OCI-M1 (cell line): ENCODE measurements around the gene CLEC2L.

Experiments
- DNase-seq: peaks from one replicate; lab custom pipeline; 2025; lab: John Stamatoyannopoulos, UW

The CLEC2L gene

GRCh38 chr7:139557857-139558581, 34.5 kb downstream of the CLEC2L start:
- peak; percentile 7 for DNase-seq

- DNase-seq = no peak
Observed at GRCh38 chr7:139559364-139560105, 36.0 kb downstream of the CLEC2L start.

- DNase-seq = no peak
Observed at GRCh38 chr7:139560199-139560598, 36.7 kb downstream of the CLEC2L start.

- no peak for DNase-seq
Observed at GRCh38 chr7:139560678-139561077, 37.2 kb downstream of the CLEC2L start.

- DNase-seq = no peak
Observed at GRCh38 chr7:139562491-139562890, 39.0 kb downstream of the CLEC2L start.

GRCh38 chr7:139562961-139563565, 39.6 kb downstream of the CLEC2L start:
- no peak for DNase-seq

- DNase-seq = no peak
Observed at GRCh38 chr7:139563856-139564255, 40.4 kb downstream of the CLEC2L start.

GRCh38 chr7:139566075-139566474, 42.6 kb downstream of the CLEC2L start:
- DNase-seq = no peak

GRCh38 chr7:139566736-139567646, 43.5 kb downstream of the CLEC2L start:
- no peak for DNase-seq

GRCh38 chr7:139567647-139568345, 44.3 kb downstream of the CLEC2L start:
- DNase-seq = no peak

GRCh38 chr7:139568346-139568675, 44.8 kb downstream of the CLEC2L start:
- no peak for DNase-seq

GRCh38 chr7:139568813-139569490, 45.5 kb downstream of the CLEC2L start:
- no peak for DNase-seq

GRCh38 chr7:139570119-139570518, 46.6 kb downstream of the CLEC2L start:
- DNase-seq = no peak

GRCh38 chr7:139570626-139571025, 47.1 kb downstream of the CLEC2L start:
- DNase-seq = no peak

- no peak for DNase-seq
Observed at GRCh38 chr7:139571190-139571589, 47.7 kb downstream of the CLEC2L start.

- no peak for DNase-seq
Observed at GRCh38 chr7:139571651-139572050, 48.2 kb downstream of the CLEC2L start.

GRCh38 chr7:139572071-139572470, 48.6 kb downstream of the CLEC2L start:
- DNase-seq = no peak

GRCh38 chr7:139572704-139573385, 49.4 kb downstream of the CLEC2L start:
- DNase-seq = no peak

- DNase-seq = no peak
Observed at GRCh38 chr7:139573871-139574270, 50.4 kb downstream of the CLEC2L start.

- DNase-seq = no peak
Observed at GRCh38 chr7:139574618-139575337, 51.3 kb downstream of the CLEC2L start.
